Smooth muscle cell (in vitro differentiated cells): ENCODE data around the gene MAP2K1. TPM values are rescaled to one million over a fixed set of nuclear protein-coding genes. Genes with fewer than 3 reads are reported as not detected.

Experiments used
- DNase-seq: peaks from one replicate; lab custom pipeline; 2025; ENCODE audit not compliant: unreplicated experiment; lab: John Stamatoyannopoulos, UW
- H2AFZ ChIP-seq: fragments of 200-600 bp; sonication (generic); 2 replicates; pipeline ENCODE4 v1.6.0; 2016; ENCODE audit warnings: antibody characterized with exemption, low read depth, mild to moderate bottlenecking
- H3F3A ChIP-seq: fragments of 200-600 bp; sonication (generic); 2 replicates; pipeline ENCODE4 v1.6.0; 2017; ENCODE audit warnings: antibody characterized with exemption, low read depth
- H3K27ac ChIP-seq: fragments of 200-600 bp; sonication (generic); 2 replicates; pipeline ENCODE4 v1.5.1; 2016; ENCODE audit warnings: low read depth, mild to moderate bottlenecking
- H3K27me3 ChIP-seq: fragments of 200-600 bp; sonication (generic); 2 replicates; pipeline ENCODE4 v1.6.1; 2016; ENCODE audit warnings: low read depth, mild to moderate bottlenecking
- H3K36me3 ChIP-seq: fragments of 200-600 bp; sonication (generic); 2 replicates; pipeline ENCODE4 v1.5.1; 2016; ENCODE audit warnings: low read depth
- H3K4me1 ChIP-seq: fragments of 200-600 bp; sonication (generic); 2 replicates; pipeline ENCODE4 v1.5.1; 2016; ENCODE audit warnings: low read depth
- H3K4me2 ChIP-seq: fragments of 200-600 bp; sonication (generic); 2 replicates; pipeline ENCODE4 v1.6.0; 2016; ENCODE audit warnings: mild to moderate bottlenecking
- H3K4me3 ChIP-seq: fragments of 200-600 bp; sonication (generic); 2 replicates; pipeline ENCODE4 v1.5.1; 2016; ENCODE audit warnings: mild to moderate bottlenecking
- H3K79me2 ChIP-seq: fragments of 200-600 bp; sonication (generic); 2 replicates; pipeline ENCODE4 v1.6.0; 2016; ENCODE audit warnings: low read depth, mild to moderate bottlenecking
- H3K9ac ChIP-seq: fragments of 200-600 bp; sonication (generic); 2 replicates; pipeline ENCODE4 v1.6.0; 2016; ENCODE audit warnings: low read depth
- H3K9me3 ChIP-seq: fragments of 200-600 bp; sonication (generic); replicated peaks from 2 replicates; pipeline ENCODE4 v1.5.1; 2016; ENCODE audit warnings: low read depth
- H4K20me1 ChIP-seq: fragments of 200-600 bp; sonication (generic); 2 replicates; pipeline ENCODE4 v1.6.0; 2016; ENCODE audit warnings: low read depth
- CTCF ChIP-seq: fragments of 200-600 bp; sonication (generic); IDR thresholded peaks from 2 replicates; pipeline ENCODE4 v1.5.1; 2017; ENCODE audit warnings: borderline replicate concordance, mild to moderate bottlenecking, antibody characterized with exemption; ENCODE audit not compliant: insufficient read depth, poor library complexity, severe bottlenecking
- WGBS: methylation state at CpG from one replicate; pipeline ENCODE4 v1.1.7; 2016; ENCODE audit warnings: low lambda C conversion rate; 5-methylcytosine and 5-hydroxymethylcytosine counted together
- microRNA-seq: library from miRNA; unstranded; fragments of <30 nt; microRNA quantifications from one replicate; pipeline ENCODE4, GENCODE V29; 2016; ENCODE audit warnings: borderline number of aligned reads
- polyA plus RNA-seq: library from polyadenylated mRNA; unstranded; fragments of >200 nt; fragmentation: Nextera tagmentation; extraction: Ambion mirVana; gene quantifications from 2 replicates; pipeline ENCODE4 v1.2.1, GENCODE V29; 2016
- small RNA-seq: library from RNA; depleted of rRNA; stranded (forward); fragments of <200 nt; gene quantifications from one replicate; pipeline ENCODE3, GENCODE V24; 2014
- total RNA-seq: library from RNA; depleted of rRNA; stranded (reverse); fragments of >200 nt; gene quantifications from 2 replicates; pipeline ENCODE4 v1.2.3, GENCODE V29; 2014

The MAP2K1 gene
- total and polyA plus RNA-seq, 2 experiments from 2014 or later = 50.4 to 62.9 TPM

DNA sequence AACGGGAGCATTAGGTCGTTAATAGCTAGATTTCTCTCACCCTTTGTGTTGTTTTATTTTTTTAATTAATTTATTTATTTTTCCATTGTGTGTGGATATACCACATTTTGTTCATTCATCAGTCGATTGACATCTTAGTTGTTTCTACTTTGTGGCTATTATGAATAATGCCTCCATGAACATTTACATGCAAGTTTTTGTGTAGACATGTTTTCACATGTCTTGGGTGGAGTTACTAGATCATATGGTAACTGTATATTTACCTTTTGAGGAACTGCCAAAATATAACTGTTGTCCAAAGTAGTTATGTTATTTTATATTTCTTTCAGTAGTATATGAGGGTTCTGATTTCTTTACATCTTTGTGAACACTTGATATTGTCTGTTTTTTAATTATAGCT, 137.2 kb downstream of the MAP2K1 start:
- Histone ChIP-seq H3K79me2 (no peaks in the 10 kb centered on the region), H3K36me3 (no peaks in the 10 kb centered on the region), H3K27ac (no peak overlapping the region), H3K27me3 (no peaks in the 10 kb centered on the region), H3K4me3 (no peak overlapping the region), H3K4me2 (no peak overlapping the region), H2AFZ (no peak overlapping the region), H3K9ac (no peak overlapping the region), H3K9me3 (no peaks in the 10 kb centered on the region), H3K4me1 (no peaks in the 10 kb centered on the region), H3F3A (no peaks in the 10 kb centered on the region), H4K20me1 (no peaks in the 10 kb centered on the region)
- 94% methylated on average over 3 of the region's 3 CpGs for WGBS
- TF ChIP-seq CTCF = no peak
- DNase-seq = no peak

DNA sequence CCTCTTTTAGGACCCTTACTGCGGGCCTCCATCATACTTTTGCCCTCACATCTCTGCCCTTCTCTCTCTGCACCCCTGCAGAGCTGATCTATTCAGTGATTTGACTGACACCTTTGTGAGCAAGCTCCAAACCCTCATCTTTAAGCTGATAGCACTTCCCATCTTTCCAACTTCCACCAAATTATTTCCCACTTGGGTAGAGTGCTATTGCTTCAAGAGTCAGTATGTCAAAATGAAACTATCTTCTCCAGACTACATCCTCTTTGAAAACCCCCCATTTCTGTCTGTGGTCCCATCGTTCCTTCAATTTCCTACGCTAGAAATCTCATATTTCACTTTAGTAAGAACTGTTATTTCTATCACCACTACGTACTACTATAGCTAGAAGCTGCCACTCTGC, 138.1 kb downstream of the MAP2K1 start:
- 97% methylated on average over 4 of the region's 4 CpGs for WGBS

DNA sequence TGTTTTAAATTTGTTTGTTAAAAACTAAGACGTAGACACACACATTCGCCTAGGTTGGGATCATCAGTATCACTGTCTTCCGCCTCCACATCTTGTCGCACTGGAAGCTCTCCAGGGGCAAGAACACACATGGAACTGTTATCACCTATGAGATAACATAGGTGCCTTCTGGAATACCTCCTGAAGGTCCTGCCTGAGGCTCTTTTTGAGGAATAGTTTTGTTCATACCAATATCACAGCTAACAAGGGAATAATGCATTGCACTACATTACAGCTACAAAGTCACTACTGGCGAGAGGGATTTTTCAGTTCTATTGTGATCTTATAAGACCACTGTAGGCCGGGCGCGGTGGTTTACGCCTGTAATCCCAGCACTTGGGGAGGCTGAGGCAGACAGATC, 148.3 kb downstream of the MAP2K1 start:
- peaks cover 8% of the 10 kb centered on the region for H3K36me3 ChIP-seq
- no peak overlapping the region for H3K4me2 ChIP-seq
- no peak for TF ChIP-seq CTCF
- H3K27ac ChIP-seq = no peak overlapping the region
- no peaks in the 10 kb centered on the region for H3K27me3 ChIP-seq
- no peaks in the 10 kb centered on the region for H3K9me3 ChIP-seq
- H3K79me2 ChIP-seq = no peaks in the 10 kb centered on the region
- H4K20me1 ChIP-seq = no peaks in the 10 kb centered on the region
- H3F3A ChIP-seq = no peaks in the 10 kb centered on the region
- no peak overlapping the region for H3K4me3 ChIP-seq
- DNase-seq = no peak
- no peak overlapping the region for H3K9ac ChIP-seq
- no peaks in the 10 kb centered on the region for H3K4me1 ChIP-seq
- 93% methylated on average over 9 of the region's 9 CpGs for WGBS
- H2AFZ ChIP-seq = no peak overlapping the region

More for the DNA sequence above, 138.1 kb downstream of the MAP2K1 start:
- Histone ChIP-seq H3K4me1 (no peaks in the 10 kb centered on the region), H3K79me2 (no peaks in the 10 kb centered on the region), H3K4me2 (no peak overlapping the region), H3K4me3 (no peak overlapping the region), H3F3A (no peaks in the 10 kb centered on the region), H3K27ac (no peak overlapping the region), H2AFZ (no peak overlapping the region), H3K36me3 (no peaks in the 10 kb centered on the region), H3K9me3 (no peaks in the 10 kb centered on the region), H3K9ac (no peak overlapping the region), H4K20me1 (no peaks in the 10 kb centered on the region), H3K27me3 (no peaks in the 10 kb centered on the region)
- TF ChIP-seq CTCF = no peak
- DNase-seq = no peak

Small RNAs within 50 kb of the gene (microRNA-seq; reads per million reads assigned to microRNA genes)
- gene MIR4512 = not detected

Small RNAs within 50 kb of the gene (small RNA-seq; reads per million reads assigned to genes)
- gene ATP5MFP6 (not detected), gene MIR4512 (0.08 reads per million), gene RF00019 (not detected), gene RF01159 (not detected), gene SCARNA14 (5.1 reads per million, percentile 64 among the genes with 10 or more reads in this experiment), gene SNORD16 (not detected), gene SNORD18A (not detected), gene SNORD18B (not detected), gene SNORD18C (not detected)

Other genes with a start within 250 kb of the MAP2K1 start
- not detected in 2 replicates for gene MEGF11, start 133.2 kb upstream of the MAP2K1 start, total RNA-seq
- 0.08 and 0.40 TPM in 2 replicates for gene MEGF11, start 133.2 kb upstream of the MAP2K1 start, polyA plus RNA-seq
- gene DIS3L, start 93.3 kb upstream of the MAP2K1 start, total RNA-seq = 15.2 and 15.4 TPM in 2 replicates
- 10.5 and 17.0 TPM in 2 replicates for gene DIS3L, start 93.3 kb upstream of the MAP2K1 start, polyA plus RNA-seq
- gene TIPIN, start 30.2 kb upstream of the MAP2K1 start, total RNA-seq = 5.7 and 9.9 TPM in 2 replicates
- 7.4 and 9.8 TPM in 2 replicates for gene TIPIN, start 30.2 kb upstream of the MAP2K1 start, polyA plus RNA-seq
- 12.9 and 19.1 TPM in 2 replicates for gene SNAPC5, start 110.8 kb downstream of the MAP2K1 start, total RNA-seq
- 27.0 TPM in 2 replicates for gene SNAPC5, start 110.8 kb downstream of the MAP2K1 start, polyA plus RNA-seq
- 3,841 and 4,095 TPM in 2 replicates for gene RPL4, start 117.9 kb downstream of the MAP2K1 start, total RNA-seq
- gene RPL4, start 117.9 kb downstream of the MAP2K1 start, polyA plus RNA-seq = 732 and 782 TPM in 2 replicates
- gene ZWILCH, start 118.4 kb downstream of the MAP2K1 start, total RNA-seq = 17.9 and 22.5 TPM in 2 replicates
- gene ZWILCH, start 118.4 kb downstream of the MAP2K1 start, polyA plus RNA-seq = 17.7 and 22.5 TPM in 2 replicates
- 6.4 and 6.5 TPM in 2 replicates for gene LCTL, start 179.1 kb downstream of the MAP2K1 start, total RNA-seq
- 3.1 and 4.3 TPM in 2 replicates for gene LCTL, start 179.1 kb downstream of the MAP2K1 start, polyA plus RNA-seq